GM18511 (cell line): ENCODE measurements around the gene ALKBH4.
"Not testable (repeated sequence)": the region's sequence is repeated elsewhere in the genome, so short reads cannot be mapped to it uniquely, and the experiment has no call there.

Experiments used
- ATAC-seq: cut with Tn5 transposase; IDR thresholded peaks from one replicate; pipeline ENCODE4 v1.9.1; 2021; ENCODE audit warnings: mild to moderate bottlenecking, moderate library complexity; ENCODE audit not compliant: unreplicated experiment

The ALKBH4 gene

DNA sequence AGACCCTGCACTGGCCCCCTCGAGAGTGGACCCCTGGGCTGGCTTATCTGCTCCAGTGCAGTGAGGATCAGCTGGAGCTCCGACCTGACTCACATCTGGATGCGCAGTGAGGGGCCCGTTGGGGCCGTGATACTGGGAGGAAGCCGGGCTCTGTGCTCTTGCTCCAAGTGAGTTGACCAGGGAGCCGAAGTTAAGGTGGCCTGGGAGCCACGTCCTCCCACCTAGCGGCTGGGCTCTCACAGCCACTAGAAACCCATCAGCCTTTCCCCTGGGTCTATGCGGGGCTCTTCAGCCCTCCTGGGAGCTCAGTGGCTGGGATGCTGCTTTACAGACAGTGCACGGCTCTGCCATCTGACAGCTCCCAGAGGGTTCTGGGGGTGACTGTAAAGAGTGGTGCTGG lies 9.1 kb downstream of the ALKBH4 start:
- no peak for ATAC-seq

DNA sequence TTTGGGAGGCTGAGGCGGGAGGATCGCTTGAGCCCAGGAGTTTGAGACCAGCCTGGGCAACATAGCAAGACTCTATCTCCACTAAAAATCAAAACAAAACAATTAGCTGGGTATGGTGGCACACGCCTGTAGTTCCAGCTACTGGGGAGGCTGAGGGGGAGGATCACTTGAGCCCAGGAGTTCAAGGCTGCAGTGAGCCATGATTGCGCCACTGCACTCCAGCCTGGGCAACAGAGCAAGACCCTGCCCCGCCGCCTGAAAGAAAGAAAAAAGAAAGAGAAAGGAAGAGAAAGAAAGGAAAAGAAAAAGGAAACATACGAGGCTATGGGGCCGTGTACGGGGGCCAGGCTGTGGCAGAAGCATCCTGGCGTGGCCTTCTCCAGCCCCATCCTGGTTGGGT lies 9.7 kb downstream of the ALKBH4 start:
- ATAC-seq = not testable (repeated sequence)

DNA sequence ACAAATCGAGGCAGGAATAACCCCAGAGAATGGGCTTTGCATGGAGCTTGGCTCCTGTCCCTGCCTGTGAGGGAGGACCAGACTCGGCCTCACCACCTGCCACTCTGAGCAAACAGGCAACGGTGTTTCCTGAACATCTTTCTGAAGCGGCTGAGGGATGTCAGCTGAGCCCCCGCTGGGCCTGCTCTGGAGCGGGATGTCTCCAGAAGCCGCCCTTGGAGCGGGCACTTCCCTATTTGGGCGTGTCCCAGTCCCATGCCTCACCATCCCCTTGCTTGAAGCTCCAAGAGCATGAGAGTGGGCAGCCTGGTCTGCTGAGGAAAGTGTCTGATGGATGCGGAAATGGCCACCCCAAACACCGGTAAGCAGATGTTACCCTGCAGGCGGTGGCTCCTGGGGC lies 10.2 kb downstream of the ALKBH4 start:
- ATAC-seq = no peak

DNA sequence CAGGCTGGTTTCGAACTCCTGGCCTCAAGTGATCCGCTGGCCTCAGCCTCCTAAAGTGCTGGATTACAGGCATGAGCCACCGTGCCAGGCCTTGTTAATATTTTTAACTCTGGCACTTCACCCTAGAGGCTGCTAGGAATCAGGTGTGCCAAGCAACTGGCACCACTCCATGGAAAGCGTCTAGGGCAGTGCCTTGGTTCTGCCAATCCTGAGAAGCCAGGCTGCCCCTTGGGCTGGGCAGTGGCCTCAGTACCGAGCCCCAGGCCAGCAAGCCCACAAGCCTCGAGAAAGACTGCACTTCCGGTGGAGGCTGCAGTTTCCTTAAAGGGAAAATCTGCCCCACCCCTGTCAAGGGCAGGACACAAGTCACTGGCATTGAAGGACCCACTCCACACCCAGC lies 11.3 kb downstream of the ALKBH4 start:
- no peak for ATAC-seq

DNA sequence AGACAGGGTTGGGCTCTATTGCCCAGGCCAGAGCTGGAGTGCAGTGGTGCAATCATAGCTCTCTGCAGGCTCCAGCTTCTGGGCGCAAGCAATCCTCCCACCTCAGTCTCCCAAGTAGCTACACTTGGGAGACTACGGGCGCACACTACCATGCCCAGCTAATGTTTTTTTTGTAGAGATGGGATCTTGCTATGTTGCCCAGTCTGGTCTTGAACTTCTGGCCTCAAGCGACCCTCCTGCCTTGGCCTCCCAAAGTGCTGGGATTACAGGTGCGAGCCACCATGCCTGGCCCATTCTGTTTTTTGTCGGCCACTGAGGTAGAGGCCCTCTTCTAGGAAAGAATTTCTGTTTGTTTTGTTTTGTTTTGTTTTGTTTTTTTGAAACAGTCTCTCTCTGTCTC lies 12.2 kb downstream of the ALKBH4 start:
- ATAC-seq = no peak

DNA sequence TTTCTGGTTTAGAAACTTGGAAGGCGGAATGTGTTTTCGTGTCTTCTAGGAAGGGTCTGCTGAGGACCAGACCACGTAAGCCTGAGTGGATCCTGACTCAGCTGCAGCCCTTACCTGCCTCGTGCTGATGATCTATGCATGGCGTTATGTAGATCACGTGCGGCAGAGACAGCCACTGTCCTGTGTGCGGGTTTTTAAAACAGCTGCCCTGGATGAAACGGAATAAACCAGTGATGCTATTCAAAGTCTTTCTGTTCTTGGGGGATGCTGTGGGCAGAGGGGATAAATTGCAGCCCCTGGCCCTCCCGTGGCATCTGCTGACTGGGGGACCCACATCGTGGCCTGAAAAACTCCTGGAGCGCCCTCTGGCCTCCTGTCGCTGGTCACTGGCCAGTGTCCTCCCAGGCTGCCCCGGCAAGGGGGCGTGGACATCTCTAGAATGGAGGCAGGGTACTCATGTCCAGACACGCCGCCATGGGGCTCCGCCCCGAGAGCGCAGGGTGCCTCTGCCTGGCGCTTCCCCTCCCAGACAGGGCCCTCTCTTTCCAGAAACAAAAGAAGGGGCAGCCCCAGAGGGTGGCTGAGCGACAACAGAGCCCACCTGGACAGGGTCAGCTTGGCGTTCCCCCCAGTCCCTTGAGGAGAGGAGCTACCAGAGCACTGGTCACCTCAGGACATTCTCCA lies 13.2 kb downstream of the ALKBH4 start:
- ATAC-seq = no peak

DNA sequence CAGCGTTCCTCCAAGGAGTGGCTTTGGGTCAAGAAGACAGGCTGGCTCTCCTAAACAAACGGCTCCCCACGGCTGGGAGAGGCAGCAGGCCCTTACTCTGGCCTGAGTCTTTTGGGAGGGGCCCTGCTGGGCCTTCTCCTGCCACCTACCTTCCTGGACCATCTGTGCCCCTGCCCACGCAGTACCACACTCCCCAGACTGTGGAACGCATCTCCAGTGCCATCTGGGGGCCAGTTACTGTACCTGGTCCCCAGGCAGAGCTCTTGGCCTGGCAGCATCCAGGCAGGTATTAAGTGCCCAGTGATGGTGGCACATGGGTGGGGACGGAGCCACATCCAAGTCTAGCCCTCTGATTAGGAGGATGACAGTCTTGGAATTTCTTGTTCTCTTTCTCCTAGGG lies 14.4 kb downstream of the ALKBH4 start:
- no peak for ATAC-seq

DNA sequence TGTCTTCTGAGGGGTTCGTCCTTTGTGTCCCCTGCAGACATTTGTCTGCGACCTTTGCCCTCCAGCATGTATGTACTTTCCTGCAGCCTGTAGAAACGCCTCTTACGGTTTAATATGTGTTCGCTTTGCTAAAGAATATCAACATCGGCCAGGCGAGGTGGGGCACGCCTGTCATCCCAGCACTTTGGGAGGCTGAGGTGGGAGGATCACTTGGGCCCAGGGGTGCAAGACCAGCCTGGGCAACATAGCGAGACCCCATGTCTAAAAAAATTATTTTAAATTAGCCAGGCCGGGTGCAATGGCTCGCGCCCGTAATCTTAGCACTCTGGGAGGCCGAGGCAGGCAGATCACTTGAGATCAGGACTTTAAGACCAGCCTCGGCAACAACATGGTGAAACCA lies 15.5 kb downstream of the ALKBH4 start:
- no peak for ATAC-seq

DNA sequence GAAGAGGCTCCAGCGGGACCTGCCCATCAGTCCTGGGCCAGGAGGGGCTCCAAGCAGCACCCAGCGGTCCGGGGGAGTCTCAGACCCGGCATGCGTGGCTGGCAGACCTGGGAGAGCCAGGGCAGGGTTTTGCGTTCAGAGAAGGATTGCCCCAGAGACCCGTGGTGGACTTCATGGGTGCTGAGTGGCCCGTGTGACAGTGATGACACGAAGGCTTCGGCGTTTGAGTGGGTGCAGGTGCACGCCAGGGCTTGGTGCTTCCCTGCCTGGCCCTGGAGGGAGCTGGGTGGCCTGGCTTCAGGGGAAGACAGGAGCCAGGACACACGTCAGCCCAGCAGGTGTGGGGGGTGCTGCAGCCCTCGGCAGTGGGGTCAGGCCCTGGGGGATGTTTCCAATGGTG lies 17.4 kb downstream of the ALKBH4 start:
- no peak for ATAC-seq

DNA sequence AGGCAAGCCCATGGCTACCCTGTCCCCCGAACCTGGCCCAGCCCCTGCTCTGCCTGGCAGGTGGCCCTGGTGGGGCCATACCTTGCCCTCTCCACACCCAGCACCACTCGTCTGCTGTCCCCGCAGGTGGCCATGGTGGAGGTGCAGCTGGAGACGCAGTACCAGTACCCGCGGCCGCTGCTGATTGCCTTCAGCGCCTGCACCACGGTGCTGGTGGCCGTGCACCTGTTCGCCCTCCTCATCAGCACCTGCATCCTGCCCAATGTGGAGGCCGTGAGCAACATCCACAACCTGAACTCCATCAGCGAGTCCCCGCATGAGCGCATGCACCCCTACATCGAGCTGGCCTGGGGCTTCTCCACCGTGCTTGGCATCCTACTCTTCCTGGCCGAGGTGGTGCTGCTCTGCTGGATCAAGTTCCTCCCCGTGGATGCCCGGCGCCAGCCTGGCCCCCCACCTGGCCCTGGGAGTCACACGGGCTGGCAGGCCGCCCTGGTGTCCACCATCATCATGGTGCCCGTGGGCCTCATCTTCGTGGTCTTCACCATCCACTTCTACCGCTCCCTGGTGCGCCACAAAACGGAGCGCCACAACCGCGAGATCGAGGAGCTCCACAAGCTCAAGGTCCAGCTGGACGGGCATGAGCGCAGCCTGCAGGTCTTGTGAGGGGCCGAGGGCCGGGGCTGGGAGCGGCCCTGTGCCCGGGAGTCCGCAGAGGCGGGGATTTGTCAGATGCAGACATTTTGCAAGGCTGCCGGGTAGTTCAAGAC lies 18.1 kb downstream of the ALKBH4 start:
- ATAC-seq = no peak

DNA sequence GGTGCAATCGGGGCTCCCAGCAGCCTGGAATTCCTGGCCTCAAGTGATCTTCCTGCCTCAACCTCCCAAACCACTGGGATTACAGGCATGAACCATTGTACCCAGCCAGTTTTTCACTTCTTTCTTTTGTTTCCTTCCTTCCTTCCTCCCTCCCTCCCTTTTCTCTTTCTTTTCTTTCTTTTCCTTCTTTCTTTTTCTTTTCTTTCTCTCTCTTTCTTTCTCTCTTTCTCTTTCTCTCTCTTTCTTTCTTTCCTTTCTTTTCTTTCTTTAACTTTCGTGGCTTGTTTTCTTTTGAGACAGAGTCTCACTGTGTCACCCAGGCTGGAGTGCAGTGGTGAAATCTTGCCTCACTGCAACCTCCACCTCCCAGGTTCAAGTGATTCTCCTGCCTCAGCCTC lies 19.0 kb downstream of the ALKBH4 start:
- no peak for ATAC-seq

DNA sequence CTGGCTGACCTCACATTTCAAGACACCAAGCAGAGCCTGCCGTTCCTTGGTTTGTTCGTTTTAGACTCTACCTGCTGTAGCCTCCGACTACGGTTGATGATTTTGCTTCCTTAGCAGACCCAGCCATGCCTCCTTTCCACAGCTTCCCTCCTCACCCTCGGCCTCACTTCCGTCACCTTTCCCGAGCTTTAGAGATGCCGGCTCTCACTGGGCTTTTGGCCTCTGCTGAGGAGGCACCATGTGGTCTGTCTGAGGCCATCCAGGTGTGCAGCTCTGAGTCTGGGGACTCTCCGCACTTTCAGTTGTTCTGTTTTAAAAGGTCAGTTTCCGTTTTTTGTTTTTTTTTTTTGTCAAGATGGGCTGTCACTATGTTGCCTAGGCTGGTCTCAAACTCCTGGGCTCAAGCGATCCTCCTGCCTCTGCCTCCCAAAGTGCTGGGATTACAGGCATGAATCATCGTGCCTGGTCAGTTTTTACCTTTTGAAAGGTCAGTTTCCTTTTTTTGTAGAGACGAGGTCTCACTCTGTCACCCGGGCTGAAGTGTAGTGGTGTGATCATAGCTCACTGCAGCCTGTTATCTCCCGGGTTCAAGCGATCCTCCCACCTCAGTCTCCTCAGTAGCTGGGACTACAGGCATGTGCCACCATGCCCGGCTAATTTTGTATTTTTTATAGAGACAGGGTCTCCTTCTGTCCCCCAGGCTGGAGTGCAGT lies 19.5 kb downstream of the ALKBH4 start:
- peak; percentile 48 for ATAC-seq

DNA sequence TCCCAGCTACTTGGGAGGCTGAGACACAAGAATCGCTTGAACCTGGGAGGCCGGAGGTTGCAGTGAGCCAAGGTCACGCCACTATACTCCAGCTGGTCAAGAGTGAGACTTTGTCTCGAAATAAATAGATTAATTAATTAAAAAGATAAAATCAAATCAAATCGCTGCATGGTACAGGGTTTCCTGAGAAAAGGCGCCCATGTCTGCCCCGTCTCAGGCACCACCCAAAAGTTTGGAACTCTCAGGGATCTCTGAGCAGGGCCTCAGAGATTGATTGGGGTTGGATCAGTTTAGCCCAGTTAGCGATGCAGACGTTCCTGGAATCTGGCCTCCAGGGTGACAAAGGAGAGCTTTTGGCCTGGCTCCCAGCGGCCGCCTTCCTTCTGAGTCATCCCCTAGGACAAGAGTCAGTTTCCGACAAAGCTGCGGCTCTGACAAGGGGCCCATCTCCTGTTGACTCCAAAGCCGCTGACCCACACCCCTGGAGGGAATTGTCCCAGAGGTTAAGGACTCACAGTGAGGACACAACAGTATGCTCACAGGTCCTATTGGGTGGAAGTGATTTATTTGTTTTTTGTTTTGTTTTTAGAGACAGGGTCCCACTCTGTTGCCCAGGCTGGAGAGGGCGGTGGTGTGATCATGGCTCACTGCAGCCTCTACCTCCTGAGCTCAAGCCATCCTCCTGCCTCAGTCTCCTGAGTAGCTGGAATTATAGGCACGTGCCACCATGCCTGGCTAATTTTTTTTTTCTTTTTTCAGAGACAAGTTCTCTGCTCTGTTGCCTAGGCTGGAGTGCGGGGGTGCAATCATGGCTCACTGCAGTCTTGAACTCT lies 24.5 kb downstream of the ALKBH4 start:
- ATAC-seq = no peak

DNA sequence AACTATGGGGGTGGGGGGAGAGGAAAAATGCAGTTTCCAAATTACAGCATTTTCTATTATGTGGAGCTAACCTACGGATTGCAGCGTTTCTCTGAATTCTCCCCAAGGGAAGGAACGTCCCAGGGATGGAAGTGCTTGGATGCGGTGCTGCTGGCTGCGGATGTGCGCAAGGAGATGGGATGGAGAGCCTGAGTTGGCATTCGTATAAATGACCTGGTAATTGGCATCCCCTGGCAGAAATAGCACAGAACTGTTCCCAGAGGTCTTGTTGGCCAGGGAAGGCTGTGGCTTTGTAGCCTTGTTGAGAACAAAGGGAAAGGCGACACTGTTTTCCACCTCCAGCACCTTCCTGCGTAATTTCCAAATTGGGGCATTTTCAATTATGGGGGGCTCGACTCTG lies 28.5 kb downstream of the ALKBH4 start:
- no peak for ATAC-seq

DNA sequence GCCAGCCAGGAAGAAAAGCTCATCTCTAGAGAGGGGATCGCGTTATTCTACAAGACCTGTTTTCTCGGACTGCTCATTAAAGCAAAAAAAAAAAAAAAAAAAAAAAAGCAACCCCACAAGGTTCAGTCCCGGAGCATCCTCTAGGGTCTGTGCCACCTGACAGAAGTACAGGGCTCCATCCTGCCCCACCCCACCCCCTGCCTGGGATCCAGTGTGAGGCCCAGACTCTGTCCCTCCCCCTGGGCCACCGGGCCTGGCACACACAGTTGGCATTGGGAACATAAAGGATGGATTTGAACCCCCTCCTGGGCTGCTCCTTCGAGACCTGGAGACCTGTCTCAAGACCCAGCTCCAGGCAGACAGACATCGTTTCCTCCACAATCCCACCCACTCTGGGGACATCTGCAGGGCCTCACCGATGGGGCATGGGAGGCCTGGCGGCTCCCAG lies 30.6 kb downstream of the ALKBH4 start:
- peak; percentile 17 for ATAC-seq

DNA sequence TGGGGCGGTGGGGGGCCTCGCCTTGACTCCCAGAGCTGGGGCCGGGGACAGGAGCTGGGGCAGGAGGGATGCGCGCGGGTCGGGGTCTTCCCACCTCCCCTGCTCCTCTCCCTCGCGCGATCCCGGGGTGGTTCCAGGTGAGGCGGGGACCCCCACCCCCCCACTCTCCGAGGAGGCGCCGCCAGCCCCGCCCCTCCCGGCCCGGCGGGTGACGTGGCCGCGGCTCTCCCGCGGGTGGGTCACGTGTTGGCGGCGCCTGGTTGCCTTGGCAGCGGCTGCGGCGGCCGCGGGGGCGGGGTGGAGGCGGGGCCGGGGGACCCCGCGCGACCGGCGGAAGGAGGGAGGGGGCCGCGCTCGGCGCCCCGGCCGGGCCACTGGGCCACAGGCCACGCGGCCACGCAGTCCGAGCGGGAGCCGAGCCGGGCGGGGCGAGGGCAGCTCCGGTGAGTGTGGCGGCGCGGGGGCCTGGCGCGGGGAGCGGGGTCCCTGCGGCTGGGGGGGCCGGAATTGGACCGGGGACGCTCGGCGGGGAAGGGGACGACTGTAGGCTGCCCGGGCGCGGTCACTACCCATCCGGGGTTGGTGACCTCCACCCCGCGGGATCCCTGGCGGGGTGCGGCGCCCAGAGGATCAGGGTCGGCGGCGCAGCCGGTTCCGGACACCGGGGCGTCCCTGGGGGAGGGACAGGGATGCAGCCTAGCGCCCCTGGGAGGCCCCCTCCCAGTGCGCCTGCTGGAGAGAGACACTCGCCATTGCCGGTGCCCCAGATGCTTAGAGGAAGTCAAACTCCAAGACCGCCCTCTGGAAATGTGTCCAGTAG lies 31.2 kb downstream of the ALKBH4 start, which contains the start of gene ORAI2:
ORAI2 (plus strand) TSS at position 357 of the 820 bp plus-strand sequence. CDS start 5,382 bp downstream, outside the sequence.
- peak; percentile 70 for ATAC-seq

DNA sequence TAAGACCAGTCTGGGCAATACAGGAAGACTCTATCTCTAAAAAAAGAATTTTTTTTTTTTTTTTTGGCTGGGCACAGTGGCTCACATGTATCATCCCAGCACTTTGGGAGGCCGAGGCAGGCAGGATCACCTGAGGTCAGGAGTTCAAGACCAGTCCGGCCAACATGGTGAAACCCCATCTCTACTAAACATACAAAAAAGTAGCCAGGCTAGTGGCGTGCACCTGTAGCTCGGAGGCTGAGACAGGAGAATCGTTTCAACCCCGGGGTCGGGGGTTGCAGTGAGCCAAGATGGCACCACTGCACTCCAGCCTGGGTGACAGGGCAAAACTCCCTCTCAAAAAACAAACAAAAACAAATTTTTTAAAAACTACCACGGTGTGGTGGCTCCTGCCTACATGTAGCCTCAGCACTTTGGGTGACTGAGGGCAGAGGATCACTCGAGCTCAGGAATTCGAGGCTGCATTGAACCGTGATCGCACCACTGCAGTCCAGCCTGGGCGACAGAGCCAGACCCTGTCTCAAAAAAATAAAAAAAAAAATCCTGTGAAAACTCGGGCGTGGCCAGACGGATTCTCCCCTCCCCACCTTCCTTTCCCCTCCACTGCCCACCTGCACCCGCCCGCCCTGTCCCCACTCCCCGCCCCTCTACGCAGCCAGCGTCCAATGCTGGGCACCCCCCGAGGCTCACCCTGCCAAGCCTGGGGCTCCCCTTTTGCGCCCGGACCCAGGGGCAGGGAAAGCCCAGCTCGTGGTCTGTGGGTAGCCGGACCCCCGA lies 32.0 kb downstream of the ALKBH4 start:
- ATAC-seq = peak; percentile 36

DNA sequence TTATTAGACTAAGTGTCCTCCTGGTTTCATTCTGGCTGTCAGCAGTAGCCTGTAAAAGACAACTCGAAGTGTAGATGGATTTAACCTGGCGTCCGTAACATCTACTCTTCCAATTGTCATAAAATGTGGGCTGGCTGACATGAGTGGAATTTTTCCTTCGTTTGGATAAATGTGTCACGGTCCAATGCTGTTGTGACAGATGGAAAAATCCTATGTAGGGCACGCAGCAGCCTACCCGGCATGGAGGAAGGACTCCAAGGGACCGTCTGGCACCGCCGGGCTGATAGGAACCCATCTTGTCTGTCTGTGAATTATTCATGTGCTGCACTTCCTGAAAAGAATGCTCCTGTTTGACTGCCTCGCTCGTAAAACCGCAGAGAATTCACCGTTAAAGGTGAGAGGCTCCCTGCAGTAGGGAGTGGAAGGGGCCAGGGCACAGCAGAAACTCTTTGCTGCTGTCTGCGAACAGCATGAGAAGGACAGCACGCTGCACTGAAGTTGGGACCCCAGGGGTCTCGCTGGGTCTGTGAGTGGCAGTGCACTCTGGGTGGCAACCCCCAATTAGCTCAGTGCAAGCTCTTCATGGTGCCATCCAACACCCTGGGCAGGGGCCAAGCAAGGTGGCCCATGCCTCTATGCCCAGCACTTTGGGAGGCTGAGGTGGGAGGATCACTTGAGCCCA lies 32.9 kb downstream of the ALKBH4 start:
- no peak for ATAC-seq
